GM18519 (cell line): ENCODE data around the gene SLC9A4.

Experiments used
- ATAC-seq: cut with Tn5 transposase; IDR thresholded peaks from one replicate; pipeline ENCODE4 v1.9.1; 2021; ENCODE audit warnings: mild to moderate bottlenecking, moderate library complexity; ENCODE audit not compliant: unreplicated experiment, low FRiP score

The SLC9A4 gene

DNA sequence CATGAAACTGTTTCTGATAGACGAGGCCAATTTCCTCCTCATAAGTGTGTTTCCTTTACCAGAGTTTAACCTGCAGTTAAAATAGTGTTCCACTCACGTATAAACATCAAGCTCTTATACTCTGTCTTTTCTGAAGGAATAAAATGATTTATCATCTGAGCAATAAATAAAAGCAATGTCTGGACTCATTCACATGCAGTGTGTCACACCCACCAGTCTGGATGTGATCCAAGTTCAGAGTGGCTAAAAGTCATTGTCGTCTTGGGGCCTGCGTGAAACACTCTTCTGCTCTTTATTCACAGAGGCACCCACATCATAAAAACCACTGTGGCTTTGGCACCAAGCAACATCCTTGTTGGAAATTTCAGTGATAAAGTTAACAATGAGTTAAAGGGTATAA, 19.5 kb upstream of the SLC9A4 start:
- ATAC-seq: no peak

DNA sequence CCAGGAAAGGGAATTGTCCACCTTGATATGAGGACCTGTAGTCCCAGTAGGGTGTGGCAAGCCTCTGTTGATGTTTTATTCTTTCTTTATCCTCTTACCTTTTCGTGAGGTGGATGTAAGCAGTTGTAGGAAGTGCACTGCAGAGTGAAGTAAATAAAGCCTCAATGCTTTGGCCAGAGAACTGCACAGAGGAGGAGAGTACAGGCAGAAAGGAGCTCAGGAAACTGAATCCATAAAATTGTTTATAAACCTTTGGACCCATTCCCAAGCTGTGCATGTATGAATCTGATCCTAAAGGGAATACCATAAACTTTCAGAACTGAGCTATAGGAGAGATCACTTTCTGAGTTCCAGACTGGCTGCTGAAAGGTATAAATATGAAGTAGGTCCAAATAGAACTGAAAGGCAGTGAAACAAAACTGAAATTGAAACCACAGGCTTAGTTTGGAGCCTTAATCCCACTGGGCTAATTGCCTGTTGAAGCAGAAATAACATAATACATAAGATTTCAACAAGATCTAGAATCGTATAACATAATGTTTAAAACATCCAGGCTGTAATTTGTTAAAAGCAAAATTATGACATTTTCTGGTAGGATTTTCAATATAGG, 17.9 kb upstream of the SLC9A4 start:
- no peak for ATAC-seq

- ATAC-seq: no peak
These were observed 12.6 kb upstream of the SLC9A4 start for GRCh38 chr2:102460467-102460866.

DNA sequence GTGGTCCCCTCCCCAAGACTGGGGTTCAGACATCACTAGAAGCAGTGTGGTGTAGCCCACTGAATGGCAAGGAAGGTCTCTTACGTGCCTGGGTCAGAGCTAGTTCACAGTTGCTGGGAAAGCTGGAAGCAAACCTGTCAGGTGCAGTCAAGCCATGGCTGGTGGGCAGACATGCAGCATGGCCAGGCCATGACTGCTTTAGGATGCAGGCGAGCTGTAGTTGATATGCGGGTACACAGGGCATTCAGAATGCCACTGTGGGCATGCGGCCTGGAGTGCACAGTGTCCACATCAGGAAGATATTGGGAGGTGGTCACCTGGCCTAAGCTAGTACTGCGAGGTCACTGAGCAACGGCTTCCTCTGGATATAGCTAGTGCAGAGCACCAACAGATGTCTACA, 11.8 kb upstream of the SLC9A4 start:
- no peak for ATAC-seq

DNA sequence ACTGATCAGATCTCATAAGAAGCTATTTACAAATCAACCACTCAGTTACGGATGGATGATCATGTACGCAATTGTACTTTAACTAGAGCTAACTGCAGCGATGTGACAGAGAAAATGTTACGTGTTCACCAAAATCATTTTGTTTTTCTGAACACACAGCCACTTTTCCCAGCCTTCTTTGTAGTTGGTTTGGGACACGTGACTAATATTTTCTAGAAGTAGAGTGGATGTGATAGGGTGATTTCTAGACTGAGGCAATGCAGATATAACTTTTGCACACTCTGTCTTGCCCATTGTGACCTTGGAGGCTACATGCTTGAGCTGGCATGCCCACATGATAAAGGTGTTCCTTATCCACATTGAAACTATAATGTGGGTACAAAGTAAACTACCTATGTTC, 9.9 kb upstream of the SLC9A4 start:
- no peak for ATAC-seq

DNA sequence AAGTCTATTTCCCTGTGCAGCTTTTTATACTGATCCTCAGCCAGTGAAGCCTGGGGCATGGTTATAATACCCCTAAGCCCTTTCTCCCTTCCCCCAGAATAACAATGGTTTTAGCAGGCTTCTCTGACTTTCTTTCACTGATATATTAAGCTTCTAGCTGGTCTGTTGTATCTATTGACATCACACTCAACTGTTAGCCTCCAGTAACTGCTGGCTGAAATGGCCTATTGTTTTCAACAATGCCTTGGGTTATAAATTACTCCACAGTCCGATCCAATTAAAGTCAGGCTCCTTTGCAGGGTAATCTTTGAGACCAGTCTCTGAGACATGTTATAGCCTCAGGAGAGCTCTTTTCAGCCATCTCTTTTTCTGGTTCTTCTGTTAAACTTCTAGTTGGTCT, 2.9 kb upstream of the SLC9A4 start:
- ATAC-seq: no peak

DNA sequence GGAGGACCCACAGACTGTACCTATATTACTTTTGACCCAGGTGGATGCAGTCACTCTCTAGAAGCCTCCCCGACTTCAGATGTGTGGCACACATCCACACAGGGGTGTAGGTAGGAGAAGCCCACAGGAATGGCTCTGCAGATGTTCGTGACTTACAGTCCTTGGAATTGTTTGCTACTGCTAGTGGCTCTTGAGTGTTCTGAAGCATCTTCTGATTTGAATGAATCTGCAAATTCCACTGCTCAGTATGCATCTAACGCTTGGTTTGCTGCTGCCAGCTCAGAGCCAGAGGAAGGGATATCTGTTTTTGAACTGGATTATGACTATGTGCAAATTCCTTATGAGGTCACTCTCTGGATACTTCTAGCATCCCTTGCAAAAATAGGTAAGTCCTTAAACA, 605 bp downstream of the SLC9A4 start:
- no peak for ATAC-seq

DNA sequence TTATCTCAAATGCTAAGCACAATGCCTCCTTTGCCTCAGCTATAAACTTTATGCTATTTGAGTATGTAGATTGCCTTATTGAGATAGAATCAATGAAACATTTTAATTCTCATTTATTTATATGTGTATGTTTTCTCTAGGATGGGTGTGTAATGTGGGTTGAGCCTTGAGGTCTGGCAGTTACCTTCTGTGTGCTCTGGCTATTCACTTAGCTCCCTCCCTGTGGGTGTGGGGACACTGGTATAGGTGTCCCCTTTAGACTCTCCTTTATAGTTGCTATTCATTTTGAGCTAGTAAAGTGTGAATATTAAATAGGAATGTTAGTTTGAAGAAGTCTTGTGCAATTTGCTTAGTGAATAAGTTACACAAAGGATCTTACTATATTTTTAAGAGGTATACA, 1.8 kb downstream of the SLC9A4 start:
- ATAC-seq: no peak

DNA sequence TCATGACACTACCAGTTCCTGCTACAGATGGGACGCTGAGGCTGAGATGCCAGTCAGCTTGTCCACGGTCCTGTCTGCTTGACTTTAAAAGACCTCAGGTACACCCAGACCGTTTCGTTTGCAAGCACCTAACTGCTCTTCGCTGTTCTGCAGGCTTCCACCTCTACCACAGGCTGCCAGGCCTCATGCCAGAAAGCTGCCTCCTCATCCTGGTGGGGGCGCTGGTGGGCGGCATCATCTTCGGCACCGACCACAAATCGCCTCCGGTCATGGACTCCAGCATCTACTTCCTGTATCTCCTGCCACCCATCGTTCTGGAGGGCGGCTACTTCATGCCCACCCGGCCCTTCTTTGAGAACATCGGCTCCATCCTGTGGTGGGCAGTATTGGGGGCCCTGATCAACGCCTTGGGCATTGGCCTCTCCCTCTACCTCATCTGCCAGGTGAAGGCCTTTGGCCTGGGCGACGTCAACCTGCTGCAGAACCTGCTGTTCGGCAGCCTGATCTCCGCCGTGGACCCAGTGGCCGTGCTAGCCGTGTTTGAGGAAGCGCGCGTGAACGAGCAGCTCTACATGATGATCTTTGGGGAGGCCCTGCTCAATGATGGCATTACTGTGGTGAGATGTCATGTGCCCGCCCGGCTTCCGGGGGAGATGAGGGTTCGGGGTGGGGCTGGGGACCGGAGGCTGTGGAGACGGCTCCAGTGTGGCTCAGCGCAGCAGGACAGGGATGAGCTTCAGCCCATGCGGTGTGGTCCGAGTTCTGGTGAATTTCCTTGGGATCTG, 5.9 kb downstream of the SLC9A4 start:
- no peak for ATAC-seq

- ATAC-seq: no peak
These were observed 7.5 kb downstream of the SLC9A4 start for GRCh38 chr2:102480285-102481195.

DNA sequence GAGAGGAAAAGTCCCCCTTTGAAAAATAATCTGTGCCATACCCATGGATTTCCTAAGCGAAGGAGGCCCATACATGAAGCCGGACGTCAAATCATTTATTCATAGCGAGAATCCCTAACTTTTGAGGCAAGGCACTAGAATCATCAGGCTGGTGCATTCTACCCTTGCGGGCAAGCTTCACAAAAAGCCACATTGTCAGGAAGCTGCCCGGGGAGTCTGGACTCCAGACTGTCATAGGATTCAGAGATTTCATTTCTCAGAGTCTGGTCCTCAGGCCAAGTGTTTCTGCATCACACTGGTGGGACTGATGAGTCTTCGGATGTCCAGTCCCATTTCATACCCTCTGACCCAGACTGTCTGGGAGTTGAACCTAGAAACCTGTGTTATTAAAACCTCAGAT, 8.9 kb downstream of the SLC9A4 start:
- no peak for ATAC-seq

DNA sequence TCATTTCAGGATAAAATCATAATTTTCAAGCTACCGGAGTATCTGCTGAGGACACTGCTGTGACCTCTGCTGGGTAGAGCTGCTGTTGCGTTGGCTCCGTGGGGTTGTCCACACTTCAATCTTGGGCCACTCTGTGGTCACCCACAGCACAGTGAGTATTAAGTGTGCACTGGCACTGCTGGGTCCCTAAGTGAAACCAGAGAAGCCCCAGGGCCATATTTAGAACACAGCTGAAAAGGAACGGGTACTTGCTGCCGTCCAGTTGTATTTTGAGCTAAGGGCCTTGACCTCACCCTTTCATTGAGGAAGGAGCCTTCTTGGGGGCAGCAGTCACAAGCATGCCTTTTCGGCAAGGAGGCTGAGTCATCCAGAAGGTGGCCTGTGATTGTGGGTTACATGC, 10.1 kb downstream of the SLC9A4 start:
- ATAC-seq: no peak

DNA sequence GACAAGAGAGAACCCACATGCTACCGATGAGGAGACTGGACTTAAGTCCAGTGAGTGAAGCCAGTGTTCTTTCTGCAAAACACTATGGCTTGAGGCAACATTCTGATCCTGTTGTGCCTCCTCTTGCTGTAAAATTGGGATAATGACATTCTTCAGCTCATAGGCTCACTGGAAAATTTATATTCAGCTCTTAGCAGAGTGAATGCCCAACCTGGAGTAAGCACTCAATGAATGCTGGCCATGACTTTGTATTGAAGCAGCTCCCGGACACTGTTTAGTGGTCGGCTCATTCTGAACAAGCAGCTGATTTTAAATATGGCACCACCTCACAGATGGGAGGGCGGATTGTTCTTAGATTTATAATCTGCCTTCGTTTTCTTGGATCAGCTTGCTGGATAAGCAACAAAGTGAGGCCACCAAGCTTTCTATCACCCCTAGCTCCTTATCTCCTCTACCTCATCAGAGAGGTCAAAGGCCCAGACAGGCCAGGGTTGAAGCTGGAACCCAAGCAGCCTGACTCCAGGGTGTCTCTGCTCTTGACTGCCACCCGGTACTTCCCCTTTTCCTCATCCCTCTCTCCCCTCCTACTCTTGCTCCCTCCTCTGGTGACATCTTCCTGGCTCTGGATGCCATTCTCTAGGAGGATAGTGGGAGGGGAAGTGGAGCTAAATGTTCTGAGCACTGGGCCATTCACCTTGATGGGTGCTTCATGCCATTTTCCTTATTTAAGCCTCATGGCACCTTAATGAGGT, 11.5 kb downstream of the SLC9A4 start:
- ATAC-seq: no peak

DNA sequence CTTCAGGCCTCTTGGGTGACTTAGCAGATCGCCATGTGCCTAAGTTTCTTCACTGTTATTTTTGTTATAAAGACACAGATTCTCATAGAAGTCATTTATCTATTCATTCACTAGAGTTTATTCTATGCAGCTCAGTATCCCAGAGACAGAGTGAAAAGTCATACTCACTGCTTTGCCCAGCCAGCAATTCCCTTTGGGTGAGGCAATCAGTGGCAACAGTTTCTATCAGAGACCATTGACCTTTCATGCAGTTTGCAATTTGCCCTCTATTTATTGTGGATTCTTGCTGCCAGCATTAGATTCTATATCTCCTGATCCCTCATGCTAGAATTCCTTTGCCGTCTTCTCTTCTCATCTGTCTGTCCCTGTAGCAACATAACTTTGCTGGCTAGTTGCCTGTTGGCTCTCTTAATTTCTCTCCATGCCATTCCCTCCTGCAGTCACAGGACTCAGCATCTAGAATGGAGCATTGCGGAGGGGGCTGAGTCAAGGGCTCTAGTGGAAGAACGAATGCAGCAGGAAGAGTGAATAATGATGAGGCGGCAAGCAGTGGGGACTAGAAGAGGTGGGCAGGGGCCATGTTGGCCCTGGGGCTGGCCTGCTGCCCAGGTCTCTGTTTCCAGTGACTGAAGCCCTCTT, 12.2 kb downstream of the SLC9A4 start:
- no peak for ATAC-seq

GRCh38 chr2:102486941-102487702, 14.1 kb downstream of the SLC9A4 start:
- no peak for ATAC-seq

DNA sequence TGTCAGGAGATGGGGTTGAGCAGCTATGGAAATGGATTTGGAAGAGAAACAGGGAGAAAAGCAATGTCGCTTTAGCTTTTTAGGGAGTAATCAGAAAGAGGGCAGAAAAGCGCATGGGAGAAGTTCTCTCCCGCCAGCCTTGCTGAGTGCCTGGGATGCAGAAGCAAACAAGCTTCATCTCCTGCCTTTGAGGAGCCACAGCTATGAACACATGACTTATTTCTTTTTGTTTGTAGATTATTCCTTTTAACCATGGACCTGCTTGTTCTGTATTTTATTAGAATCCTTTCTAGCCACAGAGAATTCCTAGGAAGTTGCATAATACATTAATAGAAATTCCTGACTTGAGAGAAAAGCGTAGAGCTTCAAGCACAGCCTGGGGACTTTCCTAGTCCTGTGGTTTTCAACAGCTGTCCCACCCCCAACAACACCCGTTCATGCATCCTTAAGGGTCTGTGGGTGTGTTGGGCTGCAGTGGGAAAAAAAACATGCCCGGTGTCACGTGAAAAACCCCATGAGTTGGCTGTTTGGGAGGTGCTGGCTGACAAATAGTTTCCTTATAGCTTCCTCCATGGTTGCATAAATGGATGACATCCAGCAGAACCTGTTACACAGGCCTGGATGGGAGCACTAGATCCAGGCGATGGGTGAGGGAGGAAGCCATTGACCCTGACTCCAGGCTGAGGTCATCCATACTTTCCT, 14.9 kb downstream of the SLC9A4 start:
- no peak for ATAC-seq

GRCh38 chr2:102489646-102490045, 16.6 kb downstream of the SLC9A4 start:
- no peak for ATAC-seq

- no peak for ATAC-seq
These were observed 19.0 kb downstream of the SLC9A4 start for GRCh38 chr2:102492006-102492405.

GRCh38 chr2:102494570-102494969, 21.5 kb downstream of the SLC9A4 start:
- ATAC-seq: no peak
